ENCODE measurements around the gene FAAH2. TPM values are rescaled to one million over a fixed set of nuclear protein-coding genes. Genes with fewer than 3 reads are reported as not detected.

FAAH2 gene
- total RNA-seq, 4 donors from 2014 or later: 0.22 to 0.90 (median 0.59) TPM; not detected in 1

DNA sequence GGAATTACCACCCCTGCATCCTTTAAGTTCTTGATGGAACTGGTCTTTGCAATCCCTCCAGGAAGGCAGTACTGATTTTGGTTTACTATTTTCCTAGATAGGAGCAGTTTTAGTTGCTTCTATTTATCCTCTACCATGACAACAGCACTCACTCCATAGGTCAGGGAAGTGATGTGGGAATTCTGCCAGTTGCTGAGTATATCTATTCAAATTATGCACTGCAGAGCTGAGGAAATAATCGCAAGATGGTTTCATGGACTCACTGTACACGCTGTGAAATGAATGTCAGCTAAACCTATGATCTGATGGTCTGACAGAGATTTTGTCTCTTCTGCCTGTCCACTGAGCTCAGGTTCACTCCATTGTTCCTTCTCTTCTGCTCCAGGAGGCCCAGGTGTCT lies 135.8 kb downstream of the FAAH2 start:
- Histone ChIP-seq H3K27ac (no peak overlapping the region), H3K4me1 (no peaks in the 10 kb centered on the region), H3K9me3 (no peaks in the 10 kb centered on the region), H3K4me3 (no peak overlapping the region), H3K27me3 (no peaks in the 10 kb centered on the region), H3K36me3 (no peaks in the 10 kb centered on the region)
- TF ChIP-seq EP300 (IDR thresholded peaks at IDR 0.05) (no peak), CTCF (IDR thresholded peaks at IDR 0.05) (no peak), POLR2A (IDR thresholded peaks at IDR 0.05) (no peak)
- WGBS, 2 donors: 83% methylated on average over 2 of the region's 2 CpGs
- DNase-seq (ENCODE audit: low spot score in 2 of 2): no peak

DNA sequence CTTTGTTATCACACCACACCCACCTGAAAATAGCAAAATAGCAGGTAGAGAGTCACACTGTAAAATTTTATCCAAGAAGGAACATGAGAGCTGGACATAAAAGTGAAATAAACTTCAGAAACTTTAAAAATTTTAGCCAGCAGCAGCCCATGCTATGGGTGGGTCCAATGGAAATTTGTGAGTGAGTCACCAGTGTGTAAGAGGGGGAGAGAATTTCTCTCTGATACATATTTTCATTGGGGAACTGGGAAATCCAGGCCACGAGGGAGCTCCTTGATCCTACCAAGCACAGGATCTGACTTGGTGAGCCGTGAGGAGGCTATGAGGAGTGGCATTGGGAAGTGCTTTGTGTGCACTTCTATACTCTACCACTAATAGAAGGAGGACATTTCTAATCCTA lies 136.3 kb downstream of the FAAH2 start:
- no peak for DNase-seq (ENCODE audit: low spot score in 2 of 2)
- H3K27me3 ChIP-seq: no peaks in the 10 kb centered on the region
- WGBS, 2 donors: 72 to 100% methylated on average over 2 of the region's 2 CpGs
- no peaks in the 10 kb centered on the region for H3K9me3 ChIP-seq
- no peak overlapping the region for H3K4me3 ChIP-seq
- no peak for TF ChIP-seq POLR2A (IDR thresholded peaks at IDR 0.05)
- no peaks in the 10 kb centered on the region for H3K4me1 ChIP-seq
- H3K27ac ChIP-seq: no peak overlapping the region
- no peaks in the 10 kb centered on the region for H3K36me3 ChIP-seq

- Histone ChIP-seq H3K4me1 (no peaks in the 10 kb centered on the region), H3K27ac (no peak overlapping the region), H3K9me3 (no peaks in the 10 kb centered on the region), H3K27me3 (no peaks in the 10 kb centered on the region), H3K36me3 (no peaks in the 10 kb centered on the region), H3K4me3 (no peak overlapping the region)
- TF ChIP-seq EP300 (IDR thresholded peaks at IDR 0.05) (no peak), POLR2A (IDR thresholded peaks at IDR 0.05) (no peak), CTCF (IDR thresholded peaks at IDR 0.05) (no peak)
- 63 to 65% methylated on average over 5 of the region's 5 CpGs for WGBS, 2 donors
- DNase-seq (ENCODE audit: low spot score in 2 of 2): no peak
Observed at GRCh38 chrX:57445076-57445475, 158.6 kb downstream of the FAAH2 start.

DNA sequence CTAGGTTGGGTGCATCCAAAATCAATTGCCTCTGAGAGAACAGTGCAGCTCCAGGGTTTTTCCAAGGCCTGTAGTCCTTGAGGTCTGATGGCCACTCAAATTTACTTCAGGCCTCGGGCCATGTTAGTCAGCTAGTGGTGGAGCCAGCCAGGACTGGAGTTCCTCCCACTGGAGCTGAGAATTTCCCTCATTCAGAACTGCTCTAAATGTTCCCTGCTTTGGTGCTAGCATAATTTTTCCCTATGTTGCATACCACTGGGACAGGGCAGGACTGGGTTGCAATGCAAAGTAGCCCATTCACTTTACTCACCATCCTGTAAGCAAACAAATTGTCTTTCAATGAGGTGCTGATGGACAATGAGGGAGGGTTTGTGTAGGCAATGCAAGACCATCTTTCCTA lies 159.3 kb downstream of the FAAH2 start:
- Histone ChIP-seq H3K9me3 (no peaks in the 10 kb centered on the region), H3K36me3 (no peaks in the 10 kb centered on the region), H3K4me3 (no peak overlapping the region), H3K4me1 (no peaks in the 10 kb centered on the region), H3K27me3 (no peaks in the 10 kb centered on the region), H3K27ac (no peak overlapping the region)
- TF ChIP-seq CTCF (IDR thresholded peaks at IDR 0.05) (no peak), EP300 (IDR thresholded peaks at IDR 0.05) (no peak), POLR2A (IDR thresholded peaks at IDR 0.05) (no peak)
- 69% methylated on average over 1 of the region's 1 CpG; no CpG with 5 or more reads in 1 of the 2 donors for WGBS, 2 donors
- DNase-seq (ENCODE audit: low spot score in 2 of 2): no peak

GRCh38 chrX:57447856-57448255 lies 161.3 kb downstream of the FAAH2 start:
- WGBS, 2 donors: 72 to 74% methylated on average over 2 of the region's 2 CpGs
- Histone ChIP-seq H3K27ac (no peak overlapping the region), H3K4me3 (no peak overlapping the region), H3K9me3 (no peaks in the 10 kb centered on the region), H3K27me3 (no peaks in the 10 kb centered on the region), H3K36me3 (no peaks in the 10 kb centered on the region), H3K4me1 (no peaks in the 10 kb centered on the region)
- DNase-seq (ENCODE audit: low spot score in 2 of 2): no peak
- no peak for TF ChIP-seq EP300 (IDR thresholded peaks at IDR 0.05)
- TF ChIP-seq POLR2A (IDR thresholded peaks at IDR 0.05): no peak
- no peak for TF ChIP-seq CTCF (IDR thresholded peaks at IDR 0.05)

DNA sequence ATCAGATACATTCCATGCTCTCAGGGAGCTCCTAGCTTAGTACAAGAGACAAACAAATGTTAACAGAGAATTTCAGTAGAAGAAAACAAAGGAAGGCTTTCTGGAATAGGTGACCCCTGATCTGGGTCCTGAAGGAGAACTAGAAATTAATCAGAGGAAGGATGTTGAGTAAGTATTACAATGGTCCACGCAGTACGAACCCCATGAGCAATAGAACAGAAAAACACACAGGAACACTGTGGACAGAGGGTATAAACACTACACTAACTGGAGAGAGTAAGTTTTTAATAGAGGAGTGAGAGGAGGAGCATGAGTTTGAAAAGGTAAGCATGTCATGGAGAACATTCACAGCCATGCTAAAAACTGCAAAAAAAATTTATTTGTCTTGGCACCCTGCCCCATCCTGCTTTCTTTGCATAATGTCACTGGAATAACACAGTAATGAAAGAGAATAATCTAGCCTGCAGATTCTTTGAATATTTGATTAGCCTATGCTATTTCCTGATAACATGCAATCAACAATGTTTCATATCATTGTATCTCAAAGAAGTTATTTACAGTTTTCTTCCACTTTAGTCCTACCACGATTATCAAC lies 165.0 kb downstream of the FAAH2 start:
- TF ChIP-seq POLR2A (IDR thresholded peaks at IDR 0.05): no peak
- no peak for TF ChIP-seq CTCF (IDR thresholded peaks at IDR 0.05)
- no peak for TF ChIP-seq EP300 (IDR thresholded peaks at IDR 0.05)
- no peaks in the 10 kb centered on the region for H3K36me3 ChIP-seq
- WGBS, 2 donors: 34 to 49% methylated on average over 3 of the region's 3 CpGs
- no peak overlapping the region for H3K4me3 ChIP-seq
- H3K4me1 ChIP-seq: no peaks in the 10 kb centered on the region
- H3K27ac ChIP-seq: no peak overlapping the region
- no peaks in the 10 kb centered on the region for H3K9me3 ChIP-seq
- H3K27me3 ChIP-seq: no peaks in the 10 kb centered on the region
- no peak for DNase-seq (ENCODE audit: low spot score in 2 of 2)

Measured in tibial nerve (tissue), 4 donors.